Measurements from ENCODE around the gene ATN1. TPM values are rescaled to one million over a fixed set of nuclear protein-coding genes. Genes with fewer than 3 reads are reported as not detected.

ATN1 gene
- total and polyA plus RNA-seq, 2 donors from 2014 or later = 34.2 to 119 TPM

- H3K9ac ChIP-seq (ENCODE audit: low read length in 3 of 3) = no peak overlapping the region
- no peak for DNase-seq
- no peak for TF ChIP-seq CTCF (IDR thresholded peaks at IDR 0.05; ENCODE audit: borderline replicate concordance, extremely low read depth, insufficient read depth)
- no peaks in the 10 kb centered on the region for H3K9me3 ChIP-seq (ENCODE audit: control insufficient read depth in 2 of 3, insufficient read depth in 1 of 3, low read length in 3 of 3)
- FAIRE-seq = no peak
- intact Hi-C loops (cut with DNase I) = no loop called here
- no peak overlapping the region for H3K27ac ChIP-seq (ENCODE audit: low read depth in 2 of 2, low read length in 2 of 2)
- H3K4me3 ChIP-seq (ENCODE audit: low read length in 3 of 3) = no peak overlapping the region
- no peaks in the 10 kb centered on the region for H3K27me3 ChIP-seq (ENCODE audit: control insufficient read depth, insufficient read depth, low read length)
- peaks cover 4 to 43% (median 37%) of the 10 kb centered on the region in 3 donors for H3K36me3 ChIP-seq (ENCODE audit: control insufficient read depth in 2 of 3, insufficient read depth in 3 of 3, low read length in 3 of 3)
- H3K4me1 ChIP-seq (ENCODE audit: control insufficient read depth in 2 of 3, insufficient read depth in 2 of 3, low read depth in 1 of 3, low read length in 3 of 3) = no peaks in the 10 kb centered on the region
These were observed 53.6 kb downstream of the ATN1 start for GRCh38 chr12:6981152-6982052.

GRCh38 chr12:6982532-6982931, 54.8 kb downstream of the ATN1 start:
- FAIRE-seq = no peak
- H3K9ac ChIP-seq (ENCODE audit: low read length in 3 of 3) = no peak overlapping the region
- no peaks in the 10 kb centered on the region for H3K9me3 ChIP-seq (ENCODE audit: control insufficient read depth in 2 of 3, insufficient read depth in 1 of 3, low read length in 3 of 3)
- H3K27ac ChIP-seq (ENCODE audit: low read depth in 2 of 2, low read length in 2 of 2) = no peak overlapping the region
- intact Hi-C loops (cut with DNase I) = no loop called here
- H3K36me3 ChIP-seq (ENCODE audit: control insufficient read depth in 2 of 3, insufficient read depth in 3 of 3, low read length in 3 of 3) = peaks cover 4 to 32% (median 30%) of the 10 kb centered on the region in 3 donors
- DNase-seq = no peak
- H3K4me1 ChIP-seq (ENCODE audit: control insufficient read depth in 2 of 3, insufficient read depth in 2 of 3, low read depth in 1 of 3, low read length in 3 of 3) = no peaks in the 10 kb centered on the region
- TF ChIP-seq CTCF (IDR thresholded peaks at IDR 0.05; ENCODE audit: borderline replicate concordance, extremely low read depth, insufficient read depth) = no peak
- no peaks in the 10 kb centered on the region for H3K27me3 ChIP-seq (ENCODE audit: control insufficient read depth, insufficient read depth, low read length)
- H3K4me3 ChIP-seq (ENCODE audit: low read length in 3 of 3) = no peak overlapping the region

GRCh38 chr12:6987956-6988553, 60.3 kb downstream of the ATN1 start:
- H3K36me3 ChIP-seq (ENCODE audit: control insufficient read depth in 2 of 3, insufficient read depth in 3 of 3, low read length in 3 of 3) = peaks cover 5 to 10% (median 5%) of the 10 kb centered on the region in 3 donors
- FAIRE-seq (no peak), DNase-seq (no peak)
- no peaks in the 10 kb centered on the region for H3K9me3 ChIP-seq (ENCODE audit: control insufficient read depth in 2 of 3, insufficient read depth in 1 of 3, low read length in 3 of 3)
- intact Hi-C loops (cut with DNase I) = no loop called here
- no peak overlapping the region for H3K27ac ChIP-seq (ENCODE audit: low read depth in 2 of 2, low read length in 2 of 2)
- H3K4me3 ChIP-seq (ENCODE audit: low read length in 3 of 3) = no peak overlapping the region
- H3K4me1 ChIP-seq (ENCODE audit: control insufficient read depth in 2 of 3, insufficient read depth in 2 of 3, low read depth in 1 of 3, low read length in 3 of 3) = no peaks in the 10 kb centered on the region
- H3K9ac ChIP-seq (ENCODE audit: low read length in 3 of 3) = no peak overlapping the region
- no peaks in the 10 kb centered on the region for H3K27me3 ChIP-seq (ENCODE audit: control insufficient read depth, insufficient read depth, low read length)
- no peak for TF ChIP-seq CTCF (IDR thresholded peaks at IDR 0.05; ENCODE audit: borderline replicate concordance, extremely low read depth, insufficient read depth)

Small RNAs within 50 kb of the gene (microRNA-seq; reads per million reads assigned to microRNA genes)
- gene MIR141 = 305 reads per million, percentile 68 among the genes with 10 or more reads in this experiment
- 3,315 reads per million, percentile 89 among the genes with 10 or more reads in this experiment for gene MIR200C

Other genes with a start within 250 kb of the ATN1 start
- 51.6 TPM for gene ZNF384, start 238.6 kb upstream of the ATN1 start, total RNA-seq
- 19.7 TPM for gene ZNF384, start 238.6 kb upstream of the ATN1 start, polyA plus RNA-seq (ENCODE audit: insufficient read depth, low read depth, low replicate concordance)
- 0.63 TPM for gene PIANP, start 227.1 kb upstream of the ATN1 start, total RNA-seq
- 0.45 TPM for gene PIANP, start 227.1 kb upstream of the ATN1 start, polyA plus RNA-seq (ENCODE audit: insufficient read depth, low read depth, low replicate concordance)
- gene COPS7A, start 203.9 kb upstream of the ATN1 start, total RNA-seq = 71.9 TPM
- 94.1 TPM for gene COPS7A, start 203.9 kb upstream of the ATN1 start, polyA plus RNA-seq (ENCODE audit: insufficient read depth, low read depth, low replicate concordance)
- 141 TPM for gene MLF2, start 174.8 kb upstream of the ATN1 start, total RNA-seq
- gene MLF2, start 174.8 kb upstream of the ATN1 start, polyA plus RNA-seq (ENCODE audit: insufficient read depth, low read depth, low replicate concordance) = 289 TPM
- gene PTMS, start 161.6 kb upstream of the ATN1 start, total RNA-seq = 269 TPM
- gene PTMS, start 161.6 kb upstream of the ATN1 start, polyA plus RNA-seq (ENCODE audit: insufficient read depth, low read depth, low replicate concordance) = 590 TPM
- gene LAG3, start 155.4 kb upstream of the ATN1 start, total RNA-seq = 1.3 TPM
- gene LAG3, start 155.4 kb upstream of the ATN1 start, polyA plus RNA-seq (ENCODE audit: insufficient read depth, low read depth, low replicate concordance) = not detected
- 38.1 TPM for gene CD4, start 138.4 kb upstream of the ATN1 start, total RNA-seq
- gene CD4, start 138.4 kb upstream of the ATN1 start, polyA plus RNA-seq (ENCODE audit: insufficient read depth, low read depth, low replicate concordance) = 12.2 TPM
- 5.0 TPM for gene GPR162, start 106.1 kb upstream of the ATN1 start, total RNA-seq
- 9.8 TPM for gene GPR162, start 106.1 kb upstream of the ATN1 start, polyA plus RNA-seq (ENCODE audit: insufficient read depth, low read depth, low replicate concordance)
- gene P3H3, start 99.6 kb upstream of the ATN1 start, total RNA-seq = 17.0 TPM
- gene P3H3, start 99.6 kb upstream of the ATN1 start, polyA plus RNA-seq (ENCODE audit: insufficient read depth, low read depth, low replicate concordance) = 18.5 TPM
- gene GNB3, start 87.0 kb upstream of the ATN1 start, total RNA-seq = 2.6 TPM
- gene GNB3, start 87.0 kb upstream of the ATN1 start, polyA plus RNA-seq (ENCODE audit: insufficient read depth, low read depth, low replicate concordance) = 1.4 TPM
- 1.3 TPM for gene CDCA3, start 76.7 kb upstream of the ATN1 start, total RNA-seq
- 2.1 TPM for gene CDCA3, start 76.7 kb upstream of the ATN1 start, polyA plus RNA-seq (ENCODE audit: insufficient read depth, low read depth, low replicate concordance)
- gene USP5, start 75.8 kb upstream of the ATN1 start, total RNA-seq = 75.5 TPM
- gene USP5, start 75.8 kb upstream of the ATN1 start, polyA plus RNA-seq (ENCODE audit: insufficient read depth, low read depth, low replicate concordance) = 52.3 TPM
- gene TPI1, start 60.4 kb upstream of the ATN1 start, total RNA-seq = 437 TPM
- gene TPI1, start 60.4 kb upstream of the ATN1 start, polyA plus RNA-seq (ENCODE audit: insufficient read depth, low read depth, low replicate concordance) = 1,220 TPM
- gene SPSB2, start 54.7 kb upstream of the ATN1 start, total RNA-seq = 19.0 TPM
- 21.3 TPM for gene SPSB2, start 54.7 kb upstream of the ATN1 start, polyA plus RNA-seq (ENCODE audit: insufficient read depth, low read depth, low replicate concordance)
- gene LRRC23, start 23.1 kb upstream of the ATN1 start, total RNA-seq = 16.6 TPM
- gene LRRC23, start 23.1 kb upstream of the ATN1 start, polyA plus RNA-seq (ENCODE audit: insufficient read depth, low read depth, low replicate concordance) = 19.7 TPM
- gene ENO2, start 13.4 kb upstream of the ATN1 start, total RNA-seq = 35.7 TPM
- 10.3 TPM for gene ENO2, start 13.4 kb upstream of the ATN1 start, polyA plus RNA-seq (ENCODE audit: insufficient read depth, low read depth, low replicate concordance)
- gene RNU7-1, start 15.9 kb downstream of the ATN1 start, total RNA-seq = not detected
- not detected for gene RNU7-1, start 15.9 kb downstream of the ATN1 start, polyA plus RNA-seq (ENCODE audit: insufficient read depth, low read depth, low replicate concordance)
- 175 TPM for gene C12orf57, start 16.1 kb downstream of the ATN1 start, total RNA-seq
- 336 TPM for gene C12orf57, start 16.1 kb downstream of the ATN1 start, polyA plus RNA-seq (ENCODE audit: insufficient read depth, low read depth, low replicate concordance)
- gene PTPN6, start 23.4 kb downstream of the ATN1 start, total RNA-seq = 70.8 TPM
- 38.0 TPM for gene PTPN6, start 23.4 kb downstream of the ATN1 start, polyA plus RNA-seq (ENCODE audit: insufficient read depth, low read depth, low replicate concordance)
- 141 TPM for gene PHB2, start 42.7 kb downstream of the ATN1 start, total RNA-seq
- gene PHB2, start 42.7 kb downstream of the ATN1 start, polyA plus RNA-seq (ENCODE audit: insufficient read depth, low read depth, low replicate concordance) = 222 TPM
- 50.3 TPM for gene EMG1, start 43.0 kb downstream of the ATN1 start, total RNA-seq
- gene EMG1, start 43.0 kb downstream of the ATN1 start, polyA plus RNA-seq (ENCODE audit: insufficient read depth, low read depth, low replicate concordance) = 74.3 TPM
- 77.8 TPM for gene LPCAT3, start 90.5 kb downstream of the ATN1 start, total RNA-seq
- gene LPCAT3, start 90.5 kb downstream of the ATN1 start, polyA plus RNA-seq (ENCODE audit: insufficient read depth, low read depth, low replicate concordance) = 59.2 TPM
- gene C1S, start 132.8 kb downstream of the ATN1 start, total RNA-seq = 402 TPM
- 81.2 TPM for gene C1S, start 132.8 kb downstream of the ATN1 start, polyA plus RNA-seq (ENCODE audit: insufficient read depth, low read depth, low replicate concordance)
- gene C1R, start 164.5 kb downstream of the ATN1 start, total RNA-seq = 514 TPM
- gene C1R, start 164.5 kb downstream of the ATN1 start, polyA plus RNA-seq (ENCODE audit: insufficient read depth, low read depth, low replicate concordance) = 183 TPM
- gene C1RL, start 181.3 kb downstream of the ATN1 start, total RNA-seq = 147 TPM
- 25.2 TPM for gene C1RL, start 181.3 kb downstream of the ATN1 start, polyA plus RNA-seq (ENCODE audit: insufficient read depth, low read depth, low replicate concordance)
- 74.6 TPM for gene RBP5, start 200.9 kb downstream of the ATN1 start, total RNA-seq
- gene RBP5, start 200.9 kb downstream of the ATN1 start, polyA plus RNA-seq (ENCODE audit: insufficient read depth, low read depth, low replicate concordance) = 609 TPM
- 64.2 TPM for gene CLSTN3, start 202.4 kb downstream of the ATN1 start, total RNA-seq
- 33.0 TPM for gene CLSTN3, start 202.4 kb downstream of the ATN1 start, polyA plus RNA-seq (ENCODE audit: insufficient read depth, low read depth, low replicate concordance)

Data from kidney (tissue), 14 donors.